IMR-90 (cell line): ENCODE measurements around the gene NUDT16.

ENCODE experiments used
- BHLHE40 ChIP-seq: fragments of 150-350 bp; IDR thresholded peaks from 2 replicates; pipeline ENCODE4 v1.6.1; 2016; ENCODE audit warnings: mild to moderate bottlenecking, low read depth, low read length
- CEBPB ChIP-seq: IDR thresholded peaks from 2 replicates; pipeline ENCODE4 v1.6.1; 2012; ENCODE audit warnings: low read depth, low read length, improper control_type of control experiment
- CHD1 ChIP-seq: IDR thresholded peaks from 2 replicates; pipeline ENCODE4 v1.6.1; 2012; ENCODE audit warnings: low read depth, low read length, improper control_type of control experiment
- POLR2A ChIP-seq: IDR thresholded peaks from 2 replicates; pipeline ENCODE4 v1.6.1; 2012; ENCODE audit warnings: mild to moderate bottlenecking, low read depth, low read length
- RFX5 ChIP-seq: IDR thresholded peaks from 2 replicates; pipeline ENCODE4 v1.8.0; 2012; ENCODE audit warnings: low read depth, mild to moderate bottlenecking, low read length, moderate library complexity
- SMC3 ChIP-seq: fragments of 150-350 bp; IDR thresholded peaks from 2 replicates; pipeline ENCODE4 v1.6.1; 2016; ENCODE audit warnings: low read depth, mild to moderate bottlenecking, antibody characterized with exemption, low read length, moderate library complexity
- TF ChIP-seq, protein P1 (sequence below): conservative IDR thresholded peaks from 2 replicates; pipeline ENCODE4 v1.5.1; 2012; ENCODE audit warnings: mild to moderate bottlenecking, low read depth, low read length, improper control_type of control experiment
- TF ChIP-seq, protein P2 (sequence below): fragments of 150-350 bp; IDR thresholded peaks from 2 replicates; pipeline ENCODE4 v1.6.1; 2016; ENCODE audit warnings: low read depth, mild to moderate bottlenecking, low read length, moderate library complexity, borderline replicate concordance

DNA sequence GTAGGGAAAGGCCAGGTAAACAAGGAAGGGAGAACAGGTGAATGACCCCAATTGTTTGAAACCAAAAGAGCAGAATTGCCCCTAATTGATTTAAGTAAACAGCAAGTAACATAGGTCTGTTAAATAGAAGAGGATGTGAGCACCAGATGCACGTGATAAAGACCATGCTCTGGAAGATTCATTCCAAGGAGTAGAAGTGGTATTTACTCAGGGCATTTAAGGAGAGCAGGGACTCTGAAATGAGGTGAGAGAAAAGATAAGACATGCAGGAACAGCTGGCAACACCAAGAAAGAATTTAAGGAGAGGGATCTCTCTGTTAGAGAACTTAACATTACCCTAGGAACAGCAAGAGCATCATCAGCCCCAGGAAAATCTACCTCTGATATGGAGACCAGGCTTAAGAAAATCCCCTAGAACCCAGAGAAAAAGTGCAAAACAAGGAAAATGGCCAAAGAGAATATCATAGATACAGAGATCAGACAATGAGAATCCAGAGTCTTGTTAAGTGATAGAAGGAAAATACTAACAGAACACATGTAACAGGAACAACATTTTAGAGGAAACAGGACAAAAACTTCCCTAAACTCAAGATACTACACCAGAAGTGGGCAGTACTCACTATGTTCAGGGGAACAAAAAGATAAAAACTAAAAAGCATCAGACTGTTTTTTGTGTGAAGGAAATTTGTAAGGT is 6.4 kb downstream of the NUDT16 start:
- no peak for TF ChIP-seq POLR2A
- TF ChIP-seq, protein P1, sequence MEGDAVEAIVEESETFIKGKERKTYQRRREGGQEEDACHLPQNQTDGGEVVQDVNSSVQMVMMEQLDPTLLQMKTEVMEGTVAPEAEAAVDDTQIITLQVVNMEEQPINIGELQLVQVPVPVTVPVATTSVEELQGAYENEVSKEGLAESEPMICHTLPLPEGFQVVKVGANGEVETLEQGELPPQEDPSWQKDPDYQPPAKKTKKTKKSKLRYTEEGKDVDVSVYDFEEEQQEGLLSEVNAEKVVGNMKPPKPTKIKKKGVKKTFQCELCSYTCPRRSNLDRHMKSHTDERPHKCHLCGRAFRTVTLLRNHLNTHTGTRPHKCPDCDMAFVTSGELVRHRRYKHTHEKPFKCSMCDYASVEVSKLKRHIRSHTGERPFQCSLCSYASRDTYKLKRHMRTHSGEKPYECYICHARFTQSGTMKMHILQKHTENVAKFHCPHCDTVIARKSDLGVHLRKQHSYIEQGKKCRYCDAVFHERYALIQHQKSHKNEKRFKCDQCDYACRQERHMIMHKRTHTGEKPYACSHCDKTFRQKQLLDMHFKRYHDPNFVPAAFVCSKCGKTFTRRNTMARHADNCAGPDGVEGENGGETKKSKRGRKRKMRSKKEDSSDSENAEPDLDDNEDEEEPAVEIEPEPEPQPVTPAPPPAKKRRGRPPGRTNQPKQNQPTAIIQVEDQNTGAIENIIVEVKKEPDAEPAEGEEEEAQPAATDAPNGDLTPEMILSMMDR: no peak
- TF ChIP-seq RFX5: no peak
- TF ChIP-seq CHD1: no peak
- no peak for TF ChIP-seq CEBPB
- no peak for TF ChIP-seq SMC3
- TF ChIP-seq, protein P2, sequence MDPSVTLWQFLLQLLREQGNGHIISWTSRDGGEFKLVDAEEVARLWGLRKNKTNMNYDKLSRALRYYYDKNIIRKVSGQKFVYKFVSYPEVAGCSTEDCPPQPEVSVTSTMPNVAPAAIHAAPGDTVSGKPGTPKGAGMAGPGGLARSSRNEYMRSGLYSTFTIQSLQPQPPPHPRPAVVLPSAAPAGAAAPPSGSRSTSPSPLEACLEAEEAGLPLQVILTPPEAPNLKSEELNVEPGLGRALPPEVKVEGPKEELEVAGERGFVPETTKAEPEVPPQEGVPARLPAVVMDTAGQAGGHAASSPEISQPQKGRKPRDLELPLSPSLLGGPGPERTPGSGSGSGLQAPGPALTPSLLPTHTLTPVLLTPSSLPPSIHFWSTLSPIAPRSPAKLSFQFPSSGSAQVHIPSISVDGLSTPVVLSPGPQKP: no peak
- no peak for TF ChIP-seq BHLHE40
